WERI-Rb-1 (cell line): ENCODE results near the gene SLC3A2.
"Not testable (repeated sequence)": the region's sequence is repeated elsewhere in the genome, so short reads cannot be mapped to it uniquely, and the experiment has no call there.

Source experiments
- DNase-seq: peaks from one replicate; pipeline ENCODE4 v3.0.0-alpha.2; 2020
- H3K27ac ChIP-seq: fragments of 250-450 bp; sonication (Bioruptor Pico); 2 replicates; pipeline ENCODE4 v1.5.1; 2020; ENCODE audit warnings: mild to moderate bottlenecking, moderate library complexity
- H3K27me3 ChIP-seq: fragments of 250-450 bp; sonication (Bioruptor Pico); 2 replicates; pipeline ENCODE4 v1.5.1; 2021; ENCODE audit warnings: mild to moderate bottlenecking, low read depth, moderate library complexity; ENCODE audit not compliant: insufficient read depth, severe bottlenecking
- H3K36me3 ChIP-seq: fragments of 250-450 bp; sonication (Bioruptor Pico); 2 replicates; pipeline ENCODE4 v1.5.1; 2020; ENCODE audit warnings: mild to moderate bottlenecking, moderate library complexity
- H3K4me3 ChIP-seq: 2 replicates; pipeline ENCODE4 v1.5.1; 2011; ENCODE audit warnings: low read depth, mild to moderate bottlenecking, control low read depth, low read length
- H3K9me3 ChIP-seq: fragments of 250-450 bp; sonication (Bioruptor Pico); 2 replicates; pipeline ENCODE4 v1.5.1; 2021; ENCODE audit warnings: mild to moderate bottlenecking, moderate library complexity; ENCODE audit not compliant: severe bottlenecking
- CTCF ChIP-seq: IDR thresholded peaks from 2 replicates; pipeline ENCODE4 v1.5.1; 2011; ENCODE audit warnings: low read depth, mild to moderate bottlenecking, control low read depth, inconsistent platforms, low read length

Gene SLC3A2

GRCh38 chr11:62839050-62839945 lies 41.4 kb upstream of the SLC3A2 start, which contains the start of gene WDR74:
Gene WDR74, minus strand, starts transcription at chr11:62839590. Its CDS starts 20 bp downstream, at chr11:62839570.
- Histone ChIP-seq H3K27me3 (peaks cover 4% of the 10 kb centered on the region), H3K27ac (peak within 1 kb of the TSS; percentile 98), H3K36me3 (peaks cover 27% of the 10 kb centered on the region), H3K9me3 (no peaks in the 10 kb centered on the region), H3K4me3 (peak within 1 kb of the TSS; percentile 83)
- peak; percentile 83 for DNase-seq
- no peak for TF ChIP-seq CTCF

GRCh38 chr11:62840721-62841360 lies 39.9 kb upstream of the SLC3A2 start:
- H3K9me3 ChIP-seq, H3K27me3 ChIP-seq: not testable (repeated sequence)
- peak; percentile 90 for DNase-seq
- H3K4me3 ChIP-seq, result peak overlapping the region; percentile 83
- H3K36me3 ChIP-seq, result peaks cover 12% of the 10 kb centered on the region
- peak overlapping the region; percentile 98 for H3K27ac ChIP-seq

- TF ChIP-seq CTCF, result no peak
- Histone ChIP-seq H3K27ac (peak overlapping the region; percentile 98), H3K9me3 (no peaks in the 10 kb centered on the region), H3K4me3 (peak overlapping the region; percentile 83), H3K36me3 (peaks cover 6% of the 10 kb centered on the region), H3K27me3 (peaks cover 4% of the 10 kb centered on the region)
- DNase-seq, result peak; percentile 95
Measured at GRCh38 chr11:62841361-62842170, 39.1 kb upstream of the SLC3A2 start.

GRCh38 chr11:62842171-62842741 lies 38.4 kb upstream of the SLC3A2 start:
- peak overlapping the region; percentile 98 for H3K27ac ChIP-seq
- no peak for TF ChIP-seq CTCF
- peaks cover 4% of the 10 kb centered on the region for H3K27me3 ChIP-seq
- no peaks in the 10 kb centered on the region for H3K9me3 ChIP-seq
- H3K36me3 ChIP-seq, result no peaks in the 10 kb centered on the region; the same call in 1 of the 2 replicates
- peak overlapping the region; percentile 55 for H3K4me3 ChIP-seq
- DNase-seq, result peak; percentile 67

GRCh38 chr11:62842891-62843290 lies 37.8 kb upstream of the SLC3A2 start:
- not testable (repeated sequence) for H3K27me3 ChIP-seq, H3K9me3 ChIP-seq, DNase-seq, H3K36me3 ChIP-seq
- Histone ChIP-seq H3K27ac (peak overlapping the region; percentile 98), H3K4me3 (peak overlapping the region; percentile 55)

GRCh38 chr11:62843466-62843865 lies 37.2 kb upstream of the SLC3A2 start:
- Histone ChIP-seq H3K36me3 (no peaks in the 10 kb centered on the region), H3K27ac (peak overlapping the region; percentile 98; the same call in 1 of the 2 replicates), H3K4me3 (no peak overlapping the region), H3K9me3 (no peaks in the 10 kb centered on the region), H3K27me3 (peaks cover 4% of the 10 kb centered on the region)
- no peak for TF ChIP-seq CTCF
- DNase-seq, result no peak
